ENCODE measurements around the gene AP2B1. TPM values are rescaled to one million over a fixed set of nuclear protein-coding genes. Genes with fewer than 3 reads are reported as not detected.
A peak's percentile ranks its signal among the peaks of the same experiment; 100 is the strongest.

Gene AP2B1
- total RNA-seq, 2 experiments from 2014 or later = 157 to 161 TPM

DNA sequence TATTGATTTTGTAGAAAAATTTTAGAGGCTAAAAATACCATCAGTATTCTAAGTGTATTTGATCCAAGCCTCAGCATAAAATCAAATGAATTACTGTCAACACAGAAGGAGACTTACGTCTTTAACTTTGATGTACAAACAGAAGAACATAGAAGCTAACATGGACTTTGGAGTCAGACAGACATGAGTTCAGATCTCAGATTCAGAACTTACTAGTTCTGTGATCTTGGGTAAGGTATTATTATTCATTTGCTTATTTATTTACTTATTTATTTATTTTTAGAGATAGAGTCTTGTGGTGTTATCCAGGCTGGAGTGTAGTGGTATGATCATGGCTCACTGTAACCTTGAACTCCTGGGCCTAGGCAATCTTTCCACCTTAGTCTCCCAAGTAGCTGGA, 45.7 kb upstream of the AP2B1 start:
- ChIA-PET POLR2A (interaction anchor here (1.5 to 2.5 kb wide), 3 partner anchors 37 to 168 kb away, joined by 5 to 7 read pairs (median 5); partner anchors contain the start of genes PEX12 and SLFN11), CTCF (interaction anchor here (1.0 to 7.6 kb wide), 6 partner anchors 20 to 380 kb away, joined by 3 to 77 read pairs (median 4); no protein-coding TSS in a partner anchor)
- ATAC-seq (no peak), DNase-seq (no peak)
- H3K4me1 Mint-ChIP-seq (ENCODE audit: low read depth) = peaks cover 54% of the 10 kb centered on the region
- no peaks in the 10 kb centered on the region for H3K9me3 Mint-ChIP-seq
- peak overlapping the region; percentile 97 for H3K27ac Mint-ChIP-seq
- intact Hi-C loops (cut with micrococcal nuclease) = no loop called here
- H3K36me3 Mint-ChIP-seq (ENCODE audit: low read depth) = peaks cover 8% of the 10 kb centered on the region
- TF ChIP-seq CTCF (IDR thresholded peaks at IDR 0.05) = no peak
- peak overlapping the region; percentile 87 for H3K4me3 Mint-ChIP-seq
- H3K27me3 Mint-ChIP-seq = no peaks in the 10 kb centered on the region

GRCh38 chr17:35542990-35543389, 44.1 kb upstream of the AP2B1 start:
- ChIA-PET CTCF (interaction anchor here (0.6 to 7.6 kb wide), 6 partner anchors 32 to 382 kb away, joined by 3 to 77 read pairs (median 3); no protein-coding TSS in a partner anchor), POLR2A (interaction anchor here (0.7 to 2.5 kb wide), 5 partner anchors 35 to 266 kb away, joined by 3 to 7 read pairs (median 5); partner anchors contain the start of genes PEX12, SLFN11 and TAF15)
- Mint-ChIP-seq H3K4me1 (ENCODE audit: low read depth) (peaks cover 57% of the 10 kb centered on the region), H3K27ac (no peak overlapping the region), H3K36me3 (ENCODE audit: low read depth) (peaks cover 2% of the 10 kb centered on the region), H3K27me3 (no peaks in the 10 kb centered on the region), H3K9me3 (no peaks in the 10 kb centered on the region), H3K4me3 (no peak overlapping the region)
- no peak for ATAC-seq
- DNase-seq = no peak
- intact Hi-C loops (cut with micrococcal nuclease) = no loop called here
- no peak for TF ChIP-seq CTCF (IDR thresholded peaks at IDR 0.05)

DNA sequence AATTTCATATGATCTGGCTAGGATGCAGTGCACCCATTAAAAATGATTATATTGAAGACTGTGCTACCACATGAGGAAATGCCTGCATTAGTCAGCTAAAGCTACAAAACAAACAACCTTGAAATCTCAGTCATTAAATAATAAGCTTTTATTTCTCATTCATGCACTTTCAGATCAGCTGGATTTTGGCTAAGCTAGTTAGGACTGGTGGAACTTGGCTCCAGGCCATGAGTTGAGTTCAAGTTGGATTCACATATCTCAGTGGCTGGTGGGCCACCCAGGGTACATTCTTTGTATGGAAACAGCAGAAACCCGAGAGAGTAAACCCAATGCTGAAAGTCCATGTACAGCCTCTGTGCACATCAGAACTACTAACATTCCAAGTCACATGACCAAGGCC, 43.3 kb upstream of the AP2B1 start:
- Mint-ChIP-seq H3K9me3 (no peaks in the 10 kb centered on the region), H3K4me3 (no peak overlapping the region), H3K27me3 (no peaks in the 10 kb centered on the region), H3K4me1 (ENCODE audit: low read depth) (peaks cover 53% of the 10 kb centered on the region), H3K36me3 (ENCODE audit: low read depth) (peaks cover 2% of the 10 kb centered on the region), H3K27ac (no peak overlapping the region)
- ATAC-seq (no peak), DNase-seq (no peak)
- CTCF ChIA-PET = interaction anchor here (1.2 to 7.6 kb wide), 2 partner anchors 17 to 233 kb away, joined by 3 to 77 read pairs; partner anchors contain the start of gene SLFN14
- TF ChIP-seq CTCF (IDR thresholded peaks at IDR 0.05) = no peak
- intact Hi-C loops (cut with micrococcal nuclease) = no loop called here
- POLR2A ChIA-PET = interaction anchor here (1.0 to 1.3 kb wide), 2 partner anchors 9 to 265 kb away, joined by 3 read pairs; partner anchors contain the start of gene TAF15

DNA sequence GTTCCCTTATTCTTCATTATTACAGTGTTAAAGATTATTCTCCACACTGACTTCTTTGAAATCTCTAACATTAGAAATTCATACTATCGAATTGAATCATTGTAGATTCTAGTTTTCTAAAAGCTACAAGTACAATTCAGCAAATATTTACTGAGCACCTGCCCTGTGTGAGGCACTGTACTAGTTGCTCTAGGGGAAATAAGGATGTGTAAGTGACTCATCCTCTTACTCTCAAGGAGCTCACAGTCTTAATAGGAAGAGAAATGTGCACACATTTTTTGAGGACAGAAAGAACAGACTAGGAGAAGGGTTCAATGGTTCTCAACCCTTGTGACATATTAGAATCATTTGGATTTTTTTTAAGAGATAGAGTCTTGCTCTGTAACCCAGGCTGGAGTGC, 42.0 kb upstream of the AP2B1 start:
- ChIA-PET CTCF (interaction anchor here (1.0 to 1.4 kb wide), 5 partner anchors 11 to 203 kb away, joined by 3 to 4 read pairs (median 3); partner anchors contain the start of genes PEX12 and SLFN11), POLR2A (interaction anchor here (1.2 kb wide), 1 partner anchor 171 kb away, joined by 4 read pairs; the partner anchor contains the start of gene SLFN11)
- Mint-ChIP-seq H3K4me3 (no peak overlapping the region), H3K27ac (no peak overlapping the region), H3K36me3 (ENCODE audit: low read depth) (peaks cover 2% of the 10 kb centered on the region), H3K9me3 (no peaks in the 10 kb centered on the region), H3K4me1 (ENCODE audit: low read depth) (peaks cover 50% of the 10 kb centered on the region), H3K27me3 (no peaks in the 10 kb centered on the region)
- no peak for TF ChIP-seq CTCF (IDR thresholded peaks at IDR 0.05)
- intact Hi-C loops (cut with micrococcal nuclease) = no loop called here
- DNase-seq (no peak), ATAC-seq (no peak)

GRCh38 chr17:35546487-35546886, 40.6 kb upstream of the AP2B1 start:
- intact Hi-C loops (cut with micrococcal nuclease) = no loop called here
- H3K9me3 Mint-ChIP-seq = no peaks in the 10 kb centered on the region
- no peak for TF ChIP-seq CTCF (IDR thresholded peaks at IDR 0.05)
- peaks cover 2% of the 10 kb centered on the region for H3K36me3 Mint-ChIP-seq (ENCODE audit: low read depth)
- no peak for DNase-seq
- ATAC-seq = no peak
- peaks cover 43% of the 10 kb centered on the region for H3K4me1 Mint-ChIP-seq (ENCODE audit: low read depth)
- H3K27ac Mint-ChIP-seq = no peak overlapping the region
- ChIA-PET POLR2A (interaction anchor here (1.4 to 2.0 kb wide), 2 partner anchors 9 to 32 kb away, joined by 4 to 5 read pairs; partner anchors contain the start of genes PEX12 and SLFN12L), CTCF (no interaction called here)
- H3K27me3 Mint-ChIP-seq = no peaks in the 10 kb centered on the region
- H3K4me3 Mint-ChIP-seq = no peak overlapping the region
